Testis (tissue), 2 donors: Measurements from ENCODE around the gene DCHS2.

Source experiments
- CTCF ChIP-seq, 3 experiments: fragments of 450-650 bp in 2 of 3; fragments of 200-600 bp in 1 of 3; sonication (generic) in 1 of 3; IDR thresholded peaks; one replicate each; pipeline ENCODE4 v1.5.1; 2016 to 2019; ENCODE audit warnings: antibody characterized with exemption in 3 of 3, mild to moderate bottlenecking in 2 of 3, moderate library complexity in 1 of 3
- POLR2A ChIP-seq: fragments of 450-650 bp; IDR thresholded peaks from one replicate; pipeline ENCODE4 v1.6.1; 2017; ENCODE audit warnings: antibody characterized with exemption, mild to moderate bottlenecking, moderate library complexity

DNA sequence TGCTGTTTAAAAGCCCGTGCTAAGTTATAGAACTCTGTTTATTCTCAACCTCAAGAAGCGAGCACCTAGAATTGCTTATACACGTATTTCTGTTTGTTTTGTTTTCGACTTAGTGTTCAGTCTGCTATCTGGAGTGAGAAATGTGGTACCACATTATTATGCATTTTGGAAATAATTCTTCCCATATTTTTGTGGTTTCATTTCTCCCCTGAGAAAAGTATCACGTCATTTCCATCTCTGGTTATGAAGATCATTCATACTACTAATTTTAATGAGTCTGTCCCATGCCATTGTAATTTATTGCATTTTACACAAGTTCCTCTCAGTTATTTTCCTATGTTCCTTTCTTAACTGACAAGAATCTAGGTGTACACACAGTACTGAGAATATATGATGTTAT is 186.0 kb downstream of the DCHS2 start:
- TF ChIP-seq POLR2A (no peak), CTCF (IDR thresholded peaks at IDR 0.05) (no peak)
